Mucosa of descending colon (tissue), 3 donors: ENCODE results near the gene LAMA5. TPM values are rescaled to one million over a fixed set of nuclear protein-coding genes. Genes with fewer than 3 reads are reported as not detected.

Experiments
- ATAC-seq: fragments of 200-7000 bp; cut with Tn5 transposase; one replicate; pipeline ENCODE4 v1.9.1; 2020; ENCODE audit warnings: mild to moderate bottlenecking, moderate library complexity
- DNase-seq, 3 donors: peaks; one replicate each; pipeline ENCODE4 v3.0.0-alpha.2; 2020
- H3K36me3 ChIP-seq: fragments of 200-600 bp; one replicate; pipeline ENCODE4 v1.8.0; 2021; ENCODE audit warnings: low read depth, mild to moderate bottlenecking
- H3K4me1 ChIP-seq: fragments of 200-600 bp; one replicate; pipeline ENCODE4 v1.8.0; 2021; ENCODE audit warnings: low read depth, mild to moderate bottlenecking
- H3K4me3 ChIP-seq: fragments of 200-600 bp; one replicate; pipeline ENCODE4 v1.8.0; 2021; ENCODE audit warnings: mild to moderate bottlenecking
- H3K9me3 ChIP-seq: fragments of 200-600 bp; one replicate; pipeline ENCODE4 v1.8.0; 2021; ENCODE audit warnings: mild to moderate bottlenecking
- intact Hi-C, 2 donors: fragments of 100-400 bp; cut with DNase I in 1 of 2; cut with micrococcal nuclease in 1 of 2; formaldehyde crosslinking; loops; one replicate each; pipeline versions ENCODE4 v1.11.0 to v1.11.1; 2022; cut with DNase I, micrococcal nuclease
- total RNA-seq, 3 donors: library from RNA; stranded (reverse); fragmentation: NEBNext Ultra II Directional in 2 of 3; extraction: Animal tissue kit (Norgen Biotek cat#: 25700) in 2 of 3; gene quantifications; one replicate each; pipeline versions ENCODE4 v1.2.1 to v1.2.4, GENCODE V29; 2021 to 2023
- TF ChIP-seq, protein P1 (sequence below): fragments of 200-600 bp; IDR thresholded peaks from one replicate; pipeline ENCODE4 v1.8.0; 2022; ENCODE audit warnings: antibody characterized with exemption, mild to moderate bottlenecking
- donor health status: DM: no; HTN: no; CAD: no; lungs with moderate emphysema.
- donor health status: DM: no; HTN: no; CAD: no.
- donor health status: DM: no; HTN: yes; CAD: no.

LAMA5 gene
- total RNA-seq, 3 donors from 2014 or later, result 21.8 to 335 (median 40.7) TPM

DNA sequence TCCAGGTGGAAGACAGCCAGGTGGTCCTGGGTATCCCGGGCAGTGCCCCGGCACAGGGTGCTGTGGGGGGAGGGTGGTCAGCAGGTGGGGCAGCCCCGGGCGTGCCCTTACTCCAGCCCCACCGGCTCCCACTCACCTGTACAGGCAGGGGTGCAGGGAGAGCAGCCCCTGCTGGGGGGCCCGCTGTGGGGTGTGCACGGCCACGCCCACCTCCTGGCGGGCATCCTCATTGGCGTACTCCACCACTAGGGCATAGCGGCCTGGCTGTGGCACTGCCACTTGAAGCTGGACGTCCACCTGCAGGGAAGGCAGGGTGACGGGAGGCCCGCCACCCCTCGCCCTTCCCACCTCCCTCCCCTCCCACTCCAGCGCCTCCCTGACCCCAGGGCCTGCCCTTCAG is 34.7 kb downstream of the LAMA5 start:
- Histone ChIP-seq H3K9me3 (no peaks in the 10 kb centered on the region), H3K36me3 (no peaks in the 10 kb centered on the region), H3K4me1 (no peaks in the 10 kb centered on the region), H3K4me3 (no peak overlapping the region)
- intact Hi-C loops, result no loop called here
- DNase-seq (no peak), ATAC-seq (no peak)
- TF ChIP-seq, protein P1, sequence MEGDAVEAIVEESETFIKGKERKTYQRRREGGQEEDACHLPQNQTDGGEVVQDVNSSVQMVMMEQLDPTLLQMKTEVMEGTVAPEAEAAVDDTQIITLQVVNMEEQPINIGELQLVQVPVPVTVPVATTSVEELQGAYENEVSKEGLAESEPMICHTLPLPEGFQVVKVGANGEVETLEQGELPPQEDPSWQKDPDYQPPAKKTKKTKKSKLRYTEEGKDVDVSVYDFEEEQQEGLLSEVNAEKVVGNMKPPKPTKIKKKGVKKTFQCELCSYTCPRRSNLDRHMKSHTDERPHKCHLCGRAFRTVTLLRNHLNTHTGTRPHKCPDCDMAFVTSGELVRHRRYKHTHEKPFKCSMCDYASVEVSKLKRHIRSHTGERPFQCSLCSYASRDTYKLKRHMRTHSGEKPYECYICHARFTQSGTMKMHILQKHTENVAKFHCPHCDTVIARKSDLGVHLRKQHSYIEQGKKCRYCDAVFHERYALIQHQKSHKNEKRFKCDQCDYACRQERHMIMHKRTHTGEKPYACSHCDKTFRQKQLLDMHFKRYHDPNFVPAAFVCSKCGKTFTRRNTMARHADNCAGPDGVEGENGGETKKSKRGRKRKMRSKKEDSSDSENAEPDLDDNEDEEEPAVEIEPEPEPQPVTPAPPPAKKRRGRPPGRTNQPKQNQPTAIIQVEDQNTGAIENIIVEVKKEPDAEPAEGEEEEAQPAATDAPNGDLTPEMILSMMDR, result no peak

DNA sequence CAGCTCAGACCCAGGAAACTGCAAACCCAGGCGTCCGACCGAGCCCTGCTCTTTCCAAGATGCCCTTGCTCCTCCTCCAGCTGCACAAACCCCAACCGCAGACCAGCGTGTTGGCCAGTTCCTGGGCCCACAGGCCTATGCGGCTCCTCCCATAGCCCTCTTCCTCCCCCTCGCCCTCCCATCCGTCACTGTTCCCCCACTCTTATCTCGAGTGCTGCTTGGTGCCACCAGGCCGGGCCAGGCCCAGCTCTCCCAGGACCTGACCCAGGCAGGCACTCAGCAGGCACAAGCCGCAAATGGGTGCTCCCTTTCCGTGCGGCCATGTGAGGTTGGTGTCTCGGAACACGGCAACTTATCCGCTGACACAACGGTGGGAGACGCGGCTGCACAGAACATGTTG is 35.8 kb downstream of the LAMA5 start:
- DNase-seq, result no peak
- TF ChIP-seq, protein P1, result no peak
- H3K4me3 ChIP-seq, result no peak overlapping the region
- no peaks in the 10 kb centered on the region for H3K36me3 ChIP-seq
- no peaks in the 10 kb centered on the region for H3K9me3 ChIP-seq
- H3K4me1 ChIP-seq, result no peaks in the 10 kb centered on the region
- ATAC-seq, result no peak
- intact Hi-C loops, result no loop called here

DNA sequence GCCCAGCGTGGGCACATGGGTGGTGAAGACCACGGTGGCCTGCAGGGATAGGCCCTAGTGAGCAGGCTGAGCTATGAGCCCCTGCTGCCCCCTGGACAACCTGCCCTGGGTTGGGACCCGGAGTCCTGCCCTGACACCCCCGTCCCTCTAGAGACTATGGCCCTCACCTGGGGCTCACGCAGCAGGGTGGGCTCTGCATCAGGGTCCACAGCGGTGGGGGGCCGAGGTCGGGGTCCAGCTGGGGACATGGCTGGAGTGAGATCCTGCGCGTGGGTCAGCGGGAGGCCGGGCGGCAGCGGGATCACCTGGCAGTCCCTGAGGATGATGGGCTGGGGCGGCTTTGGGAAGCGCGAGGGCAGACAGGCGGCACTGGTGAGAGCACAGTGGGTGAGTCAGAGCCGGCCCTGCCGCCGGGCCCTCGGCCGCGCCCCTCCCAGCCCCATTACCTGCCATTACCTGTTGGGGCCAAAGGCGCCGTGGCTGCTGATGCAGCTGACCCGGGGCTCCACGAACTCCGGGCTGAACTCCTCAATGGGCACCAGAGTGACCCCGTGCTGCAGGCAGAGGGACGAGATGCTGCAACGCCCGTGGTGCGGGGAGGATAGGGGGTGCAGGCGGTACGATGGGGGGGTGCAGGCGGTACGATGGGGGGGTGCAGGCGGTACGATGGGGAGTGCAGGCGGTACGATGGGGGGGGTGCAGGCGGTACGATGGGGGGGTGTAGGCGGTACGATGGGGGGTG is 36.4 kb downstream of the LAMA5 start:
- DNase-seq, result no peak
- intact Hi-C loops, result no loop called here
- TF ChIP-seq, protein P1, result no peak
- Histone ChIP-seq H3K4me1 (no peaks in the 10 kb centered on the region), H3K9me3 (no peaks in the 10 kb centered on the region), H3K36me3 (no peaks in the 10 kb centered on the region), H3K4me3 (no peak overlapping the region)
- no peak for ATAC-seq

DNA sequence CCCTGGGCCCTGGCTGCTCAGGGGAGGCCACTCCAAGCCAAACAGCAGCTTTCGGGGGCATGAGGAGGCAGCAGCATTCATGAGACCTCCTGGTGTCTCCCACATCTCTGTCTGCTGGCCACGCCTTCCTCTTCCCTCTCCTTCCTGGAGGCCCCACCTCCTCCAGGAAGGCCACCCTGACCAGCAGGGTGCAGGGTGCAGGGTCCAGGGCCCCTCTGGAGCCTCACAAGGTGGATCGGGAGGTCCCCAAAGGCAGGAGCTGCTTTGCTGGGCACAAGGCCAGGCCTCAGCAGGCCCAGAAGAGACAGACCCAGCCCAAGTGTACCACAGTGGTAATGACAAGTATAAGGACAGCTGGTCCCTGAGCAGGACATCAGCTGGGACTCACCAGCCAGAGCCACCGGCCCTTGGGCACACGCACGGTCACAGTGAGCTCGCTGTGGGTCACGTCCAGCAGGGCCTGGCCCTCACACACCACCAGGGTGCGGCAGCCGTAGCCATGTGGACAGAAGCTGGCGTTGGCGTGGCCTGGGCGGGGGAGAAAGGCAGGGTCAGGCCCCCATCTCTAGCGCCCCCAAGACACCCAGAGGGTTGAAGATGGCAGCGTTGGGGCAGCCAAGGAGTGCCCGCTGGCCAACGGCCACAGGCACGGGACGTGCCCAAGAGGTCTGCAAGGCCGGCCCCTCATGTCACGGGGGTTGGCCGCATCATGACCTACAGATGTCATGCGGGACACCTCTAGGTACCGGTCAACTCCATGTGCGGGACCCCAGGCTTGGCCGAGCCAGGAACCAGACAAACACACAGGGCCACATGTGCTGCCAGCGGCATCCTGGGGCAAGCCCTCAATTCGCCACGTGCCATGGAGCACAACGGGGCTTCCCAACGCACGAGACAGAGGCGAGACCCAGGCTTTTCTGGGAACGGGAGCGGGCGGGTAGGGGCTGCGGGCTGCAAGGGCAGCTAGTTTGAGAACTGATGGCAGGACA is 37.4 kb downstream of the LAMA5 start:
- H3K36me3 ChIP-seq, result no peaks in the 10 kb centered on the region
- H3K4me3 ChIP-seq, result no peak overlapping the region
- ATAC-seq (no peak), DNase-seq (no peak)
- intact Hi-C loops, result no loop called here
- H3K9me3 ChIP-seq, result no peaks in the 10 kb centered on the region
- H3K4me1 ChIP-seq, result no peaks in the 10 kb centered on the region
- TF ChIP-seq, protein P1, result no peak

DNA sequence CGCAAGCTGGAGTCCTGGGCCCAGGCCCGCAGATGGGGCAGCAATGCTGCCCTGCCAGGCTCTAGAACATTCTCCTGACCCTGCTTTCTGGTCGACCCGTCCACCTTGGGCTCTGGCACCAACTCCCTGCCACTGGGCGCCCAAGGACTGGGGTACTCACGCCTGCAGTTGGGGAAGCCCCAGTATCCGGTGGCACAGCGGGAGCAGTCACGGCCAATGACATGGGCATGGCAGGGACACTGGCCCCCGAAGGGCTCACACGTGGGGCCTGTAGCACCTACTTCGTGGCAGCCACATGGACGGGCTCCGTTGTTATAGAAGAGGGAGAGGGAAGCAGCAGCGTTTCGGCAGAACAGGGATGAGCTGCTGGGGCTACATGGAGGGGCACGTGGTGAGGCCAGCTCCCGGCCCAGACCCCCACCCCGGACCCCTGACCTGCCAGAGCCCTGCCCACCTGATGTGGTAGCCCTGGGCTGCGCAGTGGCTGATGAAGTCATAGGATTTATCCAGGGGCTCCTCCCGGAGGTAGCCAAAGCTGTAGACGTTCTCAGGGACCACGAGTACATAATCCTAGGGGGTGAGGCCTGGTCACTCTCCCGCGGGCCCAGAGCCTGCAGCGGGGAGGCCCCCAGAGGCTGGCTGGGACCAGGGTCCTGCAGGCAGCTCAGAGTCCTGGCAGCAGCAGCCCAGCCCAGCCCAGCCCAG is 38.3 kb downstream of the LAMA5 start:
- ATAC-seq, result no peak
- DNase-seq, result no peak
- intact Hi-C loops, result no loop called here

More for the DNA sequence above, 38.3 kb downstream of the LAMA5 start:
- Histone ChIP-seq H3K9me3 (no peaks in the 10 kb centered on the region), H3K4me1 (no peaks in the 10 kb centered on the region), H3K36me3 (no peaks in the 10 kb centered on the region), H3K4me3 (no peak overlapping the region)
- TF ChIP-seq, protein P1, result no peak
